AG04449 (cell line): Measurements from ENCODE around the gene ARMC12.
"Not testable (repeated sequence)": the region's sequence is repeated elsewhere in the genome, so short reads cannot be mapped to it uniquely, and the experiment has no call there.

Experiments
- CTCF ChIA-PET: fragments of 350-600 bp; formaldehyde crosslinking; extraction: SDS; loops from one replicate; lab custom pipeline; 2021; ENCODE audit warnings: antibody characterized with exemption; lab: Yijun Ruan, JAX
- POLR2A ChIA-PET: fragments of 400-600, 350-600 bp; formaldehyde crosslinking; extraction: SDS; loops from one replicate; lab custom pipeline; 2020; ENCODE audit warnings: antibody characterized with exemption, inconsistent platforms; lab: Yijun Ruan, JAX
- DNase-seq: peaks from one replicate; pipeline ENCODE4 v3.0.0-alpha.2; 2010; ENCODE audit warnings: low read depth, low spot score
- H3K4me3 ChIP-seq: 2 replicates; pipeline ENCODE4 v1.5.1; 2011; ENCODE audit warnings: low read depth, mild to moderate bottlenecking, control low read depth, low read length
- CTCF ChIP-seq: IDR thresholded peaks from one replicate; pipeline ENCODE4 v1.5.1; 2011; ENCODE audit warnings: mild to moderate bottlenecking, moderate library complexity, low read length, control low read depth, inconsistent platforms; ENCODE audit not compliant: insufficient read depth; ENCODE audit errors: missing control alignments

The ARMC12 gene

DNA sequence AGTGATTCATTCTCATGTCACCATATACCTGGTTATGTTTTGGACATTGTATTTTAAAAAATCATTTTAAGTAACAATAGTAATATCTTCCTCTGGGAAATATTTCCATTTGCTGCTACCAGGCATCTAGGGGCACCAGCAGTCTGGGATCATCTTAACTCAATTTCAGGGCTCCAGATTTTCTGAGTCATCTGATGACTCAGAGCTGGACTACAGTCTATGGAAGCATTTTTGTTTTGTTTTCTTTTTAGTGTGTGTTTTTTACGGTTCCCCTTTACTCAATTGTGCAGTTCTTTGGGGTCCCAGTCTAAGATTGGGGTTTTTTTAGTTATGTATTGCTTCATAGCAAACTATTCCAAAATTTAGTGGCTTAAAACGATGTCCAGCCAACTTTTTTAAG is 42.4 kb upstream of the ARMC12 start:
- DNase-seq: no peak
- no peak for TF ChIP-seq CTCF
- ChIA-PET CTCF (interaction anchor here (0.7 kb wide), 1 partner anchor 15 kb away, joined by 3 read pairs; no protein-coding TSS in a partner anchor), POLR2A (no interaction called here)
- no peak overlapping the region for H3K4me3 ChIP-seq

DNA sequence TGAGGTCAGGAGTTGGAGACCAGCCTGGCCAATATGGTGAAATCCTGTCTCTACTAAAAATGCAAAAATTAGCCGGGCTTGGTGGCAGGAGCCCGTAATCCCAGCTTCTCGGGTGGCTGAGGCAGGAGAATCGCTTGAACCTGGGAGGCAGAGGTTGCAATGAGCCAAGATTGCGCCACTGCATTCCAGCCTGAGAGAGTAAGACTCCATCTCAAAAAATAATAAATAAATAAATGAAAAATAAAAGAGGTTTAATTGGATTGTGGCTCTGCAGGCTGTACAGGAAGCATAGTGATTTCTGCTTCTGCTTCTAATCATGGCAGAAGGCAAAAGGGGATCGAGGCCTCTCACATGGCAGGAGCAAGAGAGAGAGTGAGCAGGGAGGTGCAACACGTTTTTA is 38.4 kb upstream of the ARMC12 start:
- H3K4me3 ChIP-seq, DNase-seq, POLR2A ChIA-PET: not testable (repeated sequence)
- CTCF ChIA-PET: interaction anchor here (1.8 kb wide), 1 partner anchor 39 kb away, joined by 5 read pairs; no protein-coding TSS in a partner anchor

DNA sequence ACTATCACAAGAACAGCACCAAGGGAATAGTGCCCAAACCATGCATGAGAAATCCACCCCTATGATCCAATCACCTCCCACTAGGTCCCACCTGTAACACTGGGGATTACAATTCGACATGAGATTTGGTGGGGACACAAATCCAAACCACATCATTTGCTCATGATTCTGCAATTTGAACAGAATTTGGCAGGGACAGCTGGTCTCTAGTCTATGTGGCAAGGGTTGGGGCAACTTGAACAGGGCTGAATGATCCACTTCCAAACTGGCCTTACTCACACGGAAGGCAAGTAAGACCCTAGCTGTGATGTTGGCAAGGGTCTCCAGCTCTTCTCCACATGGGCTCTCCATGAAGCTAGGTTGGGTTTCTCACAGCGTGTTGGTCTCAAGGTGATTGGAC is 38.0 kb upstream of the ARMC12 start:
- no peak for TF ChIP-seq CTCF
- no peak overlapping the region for H3K4me3 ChIP-seq
- DNase-seq: no peak
- ChIA-PET POLR2A (no interaction called here), CTCF (interaction anchor here (1.1 to 1.8 kb wide), 2 partner anchors 37 to 39 kb away, joined by 3 to 5 read pairs; no protein-coding TSS in a partner anchor)

DNA sequence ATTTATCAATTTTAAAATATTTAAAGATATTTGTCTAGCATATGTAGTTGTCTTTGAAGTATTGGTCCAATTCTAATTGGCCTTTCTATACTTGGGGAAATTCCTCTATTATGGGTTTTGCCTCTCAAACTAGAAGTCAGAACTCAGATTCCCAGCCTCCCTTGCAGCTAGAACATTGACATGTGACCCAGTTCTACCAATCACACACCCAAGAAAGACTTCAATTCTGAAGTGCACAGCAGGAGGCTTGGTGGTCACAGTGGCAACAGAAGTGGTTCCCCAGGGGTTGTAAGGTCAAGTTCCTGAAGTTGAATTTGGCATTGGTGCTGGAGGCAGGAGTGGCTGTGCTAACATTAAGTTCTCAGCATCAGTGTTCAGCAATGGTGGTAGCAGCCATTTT is 33.3 kb upstream of the ARMC12 start:
- TF ChIP-seq CTCF: no peak
- no peak for DNase-seq
- H3K4me3 ChIP-seq: no peak overlapping the region
- CTCF ChIA-PET: interaction anchor here (0.7 to 1.2 kb wide), 2 partner anchors 33 to 181 kb away, joined by 3 to 5 read pairs; partner anchors contain the start of gene ARMC12
- POLR2A ChIA-PET: no interaction called here

GRCh38 chr6:35706468-35706867 is 30.4 kb upstream of the ARMC12 start:
- no peak for DNase-seq
- no peak overlapping the region for H3K4me3 ChIP-seq
- CTCF ChIA-PET: interaction anchor here (1.0 kb wide), 1 partner anchor 20 kb away, joined by 3 read pairs; no protein-coding TSS in a partner anchor
- TF ChIP-seq CTCF: no peak
- POLR2A ChIA-PET: no interaction called here

GRCh38 chr6:35707714-35708407 is 29.0 kb upstream of the ARMC12 start:
- H3K4me3 ChIP-seq: no peak overlapping the region
- DNase-seq: no peak
- no peak for TF ChIP-seq CTCF
- ChIA-PET POLR2A (no interaction called here), CTCF (interaction anchor here (1.1 kb wide), 1 partner anchor 124 kb away, joined by 3 read pairs; no protein-coding TSS in a partner anchor)
